CD4-positive, alpha-beta memory T cell (primary cell): Measurements from ENCODE around the gene UBL7. TPM values are rescaled to one million over a fixed set of nuclear protein-coding genes. Genes with fewer than 3 reads are reported as not detected.
A peak's percentile ranks its signal among the peaks of the same experiment; 100 is the strongest.

Source experiments
- CTCF ChIA-PET: fragments of 350-600 bp; sonication (Branson Sonifier 250); formaldehyde crosslinking; loops from one replicate; lab custom pipeline; 2021; ENCODE audit warnings: inconsistent platforms; ENCODE audit not compliant: partially characterized antibody; lab: Charles Lee
- POLR2A ChIA-PET: fragments of 350-600 bp; sonication (Branson Sonifier 250); formaldehyde crosslinking; loops from one replicate; lab custom pipeline; 2021; ENCODE audit not compliant: partially characterized antibody; lab: Charles Lee
- DNase-seq, 5 donors: peaks; one replicate each; pipeline versions ENCODE4 v3.0.0 to v3.0.0-alpha.2; 2020 to 2022; ENCODE audit warnings: mixed read lengths in 1 of 5
- H3K27ac ChIP-seq: one replicate; pipeline ENCODE4 v1.7.0; 2013; ENCODE audit warnings: low read depth, low read length
- H3K27me3 ChIP-seq: 2 replicates; pipeline ENCODE4 v1.7.0; 2013; ENCODE audit warnings: mild to moderate bottlenecking, low read length, moderate library complexity; ENCODE audit not compliant: insufficient read depth
- H3K36me3 ChIP-seq: 2 replicates; pipeline ENCODE4 v1.7.0; 2013; ENCODE audit warnings: mild to moderate bottlenecking, low read length, moderate library complexity; ENCODE audit not compliant: insufficient read depth
- H3K4me1 ChIP-seq: 2 replicates; pipeline ENCODE4 v1.7.0; 2013; ENCODE audit warnings: mild to moderate bottlenecking, low read length, moderate library complexity; ENCODE audit not compliant: insufficient read depth
- H3K4me3 ChIP-seq, 2 donors: one replicate each; pipeline ENCODE4 v1.7.0; 2013; ENCODE audit warnings: low read length in 2 of 2, mild to moderate bottlenecking in 1 of 2
- H3K9me3 ChIP-seq, 2 donors: one replicate each; pipeline ENCODE4 v1.7.0; 2013; ENCODE audit warnings: low read length in 2 of 2, control low read depth in 1 of 2; ENCODE audit not compliant: control insufficient read depth in 1 of 2
- H3K27ac Mint-ChIP-seq, 7 donors: one replicate each; pipeline ENCODE4 v1.8.0; 2020 to 2021; ENCODE audit warnings: mixed read lengths in 7 of 7, mild to moderate bottlenecking in 6 of 7, inconsistent platforms in 3 of 7, moderate library complexity in 3 of 7
- H3K27me3 Mint-ChIP-seq, 2 donors: one replicate each; pipeline ENCODE4 v1.8.0; 2020 to 2021; ENCODE audit warnings: mixed read lengths in 2 of 2
- H3K36me3 Mint-ChIP-seq, 2 donors: one replicate each; pipeline ENCODE4 v1.8.0; 2020 to 2021; ENCODE audit warnings: mixed read lengths in 2 of 2, inconsistent platforms in 1 of 2, mild to moderate bottlenecking in 1 of 2
- H3K4me1 Mint-ChIP-seq, 4 donors: one replicate each; pipeline ENCODE4 v1.8.0; 2020 to 2021; ENCODE audit warnings: mixed read lengths in 4 of 4, mild to moderate bottlenecking in 1 of 4
- H3K4me3 Mint-ChIP-seq, 8 donors: one replicate each; pipeline ENCODE4 v1.8.0; 2020 to 2021; ENCODE audit warnings: mixed read lengths in 8 of 8, mild to moderate bottlenecking in 7 of 8, moderate library complexity in 6 of 8, inconsistent platforms in 3 of 8
- H3K9me3 Mint-ChIP-seq, 8 donors: one replicate each; pipeline ENCODE4 v1.8.0; 2020 to 2021; ENCODE audit warnings: mixed read lengths in 8 of 8, mild to moderate bottlenecking in 5 of 8, inconsistent platforms in 3 of 8, moderate library complexity in 1 of 8
- intact Hi-C: fragments of 100-400 bp; cut with micrococcal nuclease; formaldehyde crosslinking; loops from one replicate; pipeline ENCODE4 v1.15.1; 2023
- microRNA-seq: library from miRNA; unstranded; fragments of <30 nt; microRNA quantifications from one replicate; pipeline ENCODE4 v1.2.0, GENCODE V29; 2021; ENCODE audit warnings: borderline replicate concordance, borderline number of aligned reads, borderline microRNAs expressed, mixed read lengths
- polyA plus RNA-seq, 2 donors: library from polyadenylated mRNA; unstranded; fragments of 300-500 nt; fragmentation: Illumina TruSeq; gene quantifications; one replicate each; pipeline ENCODE4 v1.2.3, GENCODE V29; 2021
- total RNA-seq, 2 experiments: library from RNA; stranded (reverse); gene quantifications; one replicate each; pipeline ENCODE4 v1.2.3, GENCODE V29; 2021

Gene UBL7
- total and polyA plus RNA-seq, 4 experiments from 2014 or later: 36.4 to 96.5 (median 66.5) TPM

DNA sequence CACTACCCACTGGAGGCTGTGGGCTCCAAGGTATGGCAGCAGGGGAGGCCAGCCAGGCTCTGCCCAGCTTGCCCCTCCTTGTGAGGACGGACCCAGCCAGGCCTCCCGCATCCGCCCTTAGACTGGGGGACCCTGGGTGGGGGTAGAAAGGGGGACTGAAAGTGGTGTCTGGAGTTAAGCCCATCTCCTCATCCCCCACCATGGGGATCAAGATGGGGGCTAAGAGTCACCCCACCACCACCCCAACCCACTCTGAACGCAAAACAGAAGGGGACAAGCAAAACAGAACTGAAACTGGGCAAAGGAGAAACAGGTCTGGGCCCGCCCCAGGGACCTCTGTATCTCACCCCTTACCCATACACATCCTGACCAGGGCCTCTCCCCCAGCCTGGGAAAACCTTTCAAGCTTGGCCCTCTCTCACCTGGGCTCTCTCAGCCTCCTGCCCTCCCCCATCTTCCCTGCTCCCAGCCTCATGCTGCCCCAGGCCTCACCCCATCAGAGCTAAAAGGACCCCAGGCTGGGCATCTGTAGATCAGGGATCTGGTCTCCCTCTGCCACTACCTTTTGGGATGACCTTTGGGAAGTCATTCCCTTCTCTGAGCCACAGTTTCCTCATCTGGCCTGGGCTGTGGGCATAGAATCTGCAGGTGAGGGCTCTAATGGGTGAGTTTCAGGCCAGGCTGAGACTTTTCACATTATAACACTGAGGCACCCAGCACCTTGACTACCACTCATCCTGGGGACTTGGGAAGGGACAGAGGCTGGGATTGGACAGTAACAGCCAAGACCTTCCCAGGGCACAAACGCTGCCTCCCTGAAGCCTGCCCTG lies 63.5 kb downstream of the UBL7 start:
- Mint-ChIP-seq H3K9me3 (no peaks in the 10 kb centered on the region), H3K36me3 (no peaks in the 10 kb centered on the region), H3K27ac (peak overlapping the region in 2 of 7 donors; percentile 4 to 19), H3K4me3 (no peak overlapping the region), H3K4me1 (peaks cover 14 to 26% (median 24%) of the 10 kb centered on the region in 4 donors), H3K27me3 (no peaks in the 10 kb centered on the region)
- CTCF ChIA-PET: no interaction called here
- no peak for DNase-seq
- H3K27me3 ChIP-seq: no peaks in the 10 kb centered on the region
- H3K36me3 ChIP-seq: no peaks in the 10 kb centered on the region
- H3K4me1 ChIP-seq: peaks cover 31% of the 10 kb centered on the region
- no peak overlapping the region for H3K27ac ChIP-seq
- H3K4me3 ChIP-seq: no peak overlapping the region
- POLR2A ChIA-PET: no interaction called here
- no peaks in the 10 kb centered on the region for H3K9me3 ChIP-seq
- intact Hi-C loops: no loop called here

DNA sequence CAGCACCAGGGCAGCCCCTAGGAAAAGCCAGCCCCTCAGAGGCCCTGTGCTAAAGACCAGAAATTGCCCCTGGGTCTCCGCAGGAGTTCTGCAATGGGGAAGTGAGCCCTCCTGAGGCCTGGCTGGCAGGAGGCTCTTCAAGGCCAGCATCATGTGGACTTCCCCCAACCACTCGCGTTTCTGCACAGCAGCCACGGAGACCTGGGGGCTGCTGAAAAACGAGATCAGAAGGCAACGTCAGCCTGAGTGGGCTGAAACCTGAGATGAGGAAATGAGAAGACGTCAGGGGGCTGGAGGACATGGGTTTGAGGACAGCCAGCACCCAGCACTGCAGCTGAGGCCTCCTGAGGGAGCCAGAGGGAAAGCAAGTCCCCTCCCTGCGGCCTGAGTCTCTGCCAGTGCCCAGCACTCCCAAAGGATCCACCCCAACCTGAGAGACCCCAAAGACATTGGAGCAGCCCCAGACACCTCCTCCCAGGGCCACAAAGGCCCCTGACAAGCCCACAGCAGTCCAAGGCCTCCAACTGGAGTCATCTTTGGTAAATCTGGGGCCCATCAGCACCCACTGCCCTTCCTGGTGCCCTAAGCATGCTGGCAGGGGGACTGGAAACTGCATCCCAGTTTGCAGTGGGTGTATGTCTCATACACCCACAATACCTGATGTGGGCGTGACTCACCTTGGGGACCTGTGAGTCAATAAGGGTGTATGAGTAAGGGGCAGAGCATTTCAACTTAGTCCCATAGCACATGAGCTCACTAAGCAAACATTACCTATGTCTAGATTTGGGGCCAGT lies 64.3 kb downstream of the UBL7 start:
- Histone ChIP-seq H3K4me1 (peaks cover 23% of the 10 kb centered on the region), H3K27ac (no peak overlapping the region), H3K4me3 (no peak overlapping the region), H3K9me3 (no peaks in the 10 kb centered on the region), H3K27me3 (no peaks in the 10 kb centered on the region), H3K36me3 (no peaks in the 10 kb centered on the region)
- Mint-ChIP-seq H3K4me1 (peaks cover 9 to 18% (median 16%) of the 10 kb centered on the region in 4 donors), H3K27me3 (no peaks in the 10 kb centered on the region), H3K4me3 (no peak overlapping the region), H3K36me3 (no peaks in the 10 kb centered on the region), H3K27ac (no peak overlapping the region), H3K9me3 (no peaks in the 10 kb centered on the region)
- POLR2A ChIA-PET: interaction anchor here (1.2 kb wide), 1 partner anchor 13 kb away, joined by 3 read pairs; no protein-coding TSS in a partner anchor
- intact Hi-C loops: no loop called here
- CTCF ChIA-PET: no interaction called here
- no peak for DNase-seq

DNA sequence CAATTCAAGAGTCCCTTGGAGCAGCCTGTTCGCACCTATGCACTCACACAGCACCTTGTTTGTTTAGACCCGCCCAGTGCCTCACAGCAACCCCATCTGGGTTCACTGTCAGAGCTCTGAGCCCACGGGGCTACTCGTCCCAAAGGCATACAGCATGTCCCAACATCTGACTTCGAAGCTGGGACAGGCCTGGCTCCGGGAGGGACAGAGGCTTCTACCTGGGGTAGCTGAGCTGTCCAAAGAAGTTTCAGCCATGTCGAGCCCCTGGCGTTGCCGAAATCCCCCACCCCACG lies 64.9 kb downstream of the UBL7 start:
- CTCF ChIA-PET: no interaction called here
- peak overlapping the region in 2 of 7 donors; percentile 36 to 41 for H3K27ac Mint-ChIP-seq
- H3K27me3 Mint-ChIP-seq: no peaks in the 10 kb centered on the region
- intact Hi-C loops: no loop called here
- POLR2A ChIA-PET: interaction anchor here (1.2 kb wide), 1 partner anchor 13 kb away, joined by 3 read pairs; no protein-coding TSS in a partner anchor
- H3K4me3 ChIP-seq: no peak overlapping the region
- no peaks in the 10 kb centered on the region for H3K9me3 ChIP-seq
- no peak overlapping the region for H3K4me3 Mint-ChIP-seq
- H3K4me1 ChIP-seq: peaks cover 17% of the 10 kb centered on the region
- no peak overlapping the region for H3K27ac ChIP-seq
- no peak for DNase-seq
- no peaks in the 10 kb centered on the region for H3K9me3 Mint-ChIP-seq
- no peaks in the 10 kb centered on the region for H3K36me3 ChIP-seq
- H3K4me1 Mint-ChIP-seq: peaks cover 9 to 14% (median 14%) of the 10 kb centered on the region in 4 donors
- H3K36me3 Mint-ChIP-seq: no peaks in the 10 kb centered on the region
- H3K27me3 ChIP-seq: no peaks in the 10 kb centered on the region

Small RNA genes within 50 kb of the gene (microRNA-seq; reads per million reads assigned to microRNA genes)
- not detected for gene MIR6881

Other genes with a start within 250 kb of the UBL7 start
- not detected for gene CCDC33, start 224.8 kb downstream of the UBL7 start, total RNA-seq
- not detected for gene CCDC33, start 224.8 kb downstream of the UBL7 start, polyA plus RNA-seq
- gene CYP11A1, start 93.5 kb downstream of the UBL7 start, total RNA-seq: not detected
- gene CYP11A1, start 93.5 kb downstream of the UBL7 start, polyA plus RNA-seq: not detected
- 1 to 10 TPM; 1.2 to 1.9 TPM for gene SEMA7A, start 27.2 kb downstream of the UBL7 start, total RNA-seq
- gene SEMA7A, start 27.2 kb downstream of the UBL7 start, polyA plus RNA-seq: under 1 TPM in 1 of 2 donors, not detected in 1; 0.10 TPM
- 10 to 100 TPM; 32.9 TPM for gene ARID3B, start 80.1 kb upstream of the UBL7 start, total RNA-seq
- gene ARID3B, start 80.1 kb upstream of the UBL7 start, polyA plus RNA-seq: 10 to 100 TPM in 1 of 2 donors, 1 to 10 TPM in 1; 4.1 to 16.1 TPM
- gene CLK3, start 154.7 kb upstream of the UBL7 start, total RNA-seq: 100 to 1,000 TPM; 163 to 167 TPM
- 10 to 100 TPM; 59.1 to 94.1 TPM for gene CLK3, start 154.7 kb upstream of the UBL7 start, polyA plus RNA-seq
- 10 to 100 TPM; 40.6 to 40.7 TPM for gene EDC3, start 234.9 kb upstream of the UBL7 start, total RNA-seq
- gene EDC3, start 234.9 kb upstream of the UBL7 start, polyA plus RNA-seq: 10 to 100 TPM; 22.9 to 28.2 TPM